ENCODE results near the gene PCDHA12.

GRCh38 chr5:140870221-140871201 lies 4.6 kb upstream of the PCDHA12 start:
- TF ChIP-seq CTCF (IDR thresholded peaks at IDR 0.05) (no peak), POLR2A (IDR thresholded peaks at IDR 0.05) (no peak)
